CD4-positive, alpha-beta T cell treated with Interferon alpha-2 for 1 hour (primary cell): ENCODE data around the gene KLHL7.
"Not testable (repeated sequence)": the region's sequence is repeated elsewhere in the genome, so short reads cannot be mapped to it uniquely, and the experiment has no call there.

Source experiments
- DNase-seq, 2 donors: peaks; one replicate each; pipeline ENCODE4 v3.0.0-alpha.2; 2020 to 2022

KLHL7 gene

DNA sequence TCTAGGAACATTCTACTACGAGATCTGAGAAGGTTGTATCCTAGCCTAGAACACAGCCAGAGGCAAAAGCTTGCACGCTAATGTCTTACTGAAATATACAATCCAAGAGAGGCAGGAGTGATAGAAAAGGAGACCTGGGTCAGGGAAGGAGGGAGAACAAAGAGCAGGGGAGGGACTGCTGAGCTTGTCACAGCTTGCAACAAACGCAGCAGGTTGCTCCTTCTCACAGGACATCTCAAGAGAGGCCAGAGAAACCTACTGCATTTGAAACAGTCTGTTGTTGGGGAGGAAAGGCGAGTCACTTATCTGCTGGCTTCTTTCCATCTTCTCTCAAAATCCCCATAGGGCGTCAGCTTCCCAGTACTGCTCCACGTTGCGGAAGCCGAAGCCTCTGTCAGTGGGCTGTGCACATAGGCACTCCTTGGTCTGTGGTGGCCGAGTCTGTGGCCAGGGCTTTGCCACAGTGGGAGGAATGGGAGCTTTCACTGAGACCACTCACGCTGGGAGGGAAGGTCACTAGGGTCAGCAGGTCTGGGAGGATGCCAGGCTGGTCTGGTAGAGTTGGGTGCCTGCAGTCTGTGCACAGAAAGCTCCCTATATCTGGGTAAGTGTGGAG is 115.2 kb downstream of the KLHL7 start:
- DNase-seq, result no peak

DNA sequence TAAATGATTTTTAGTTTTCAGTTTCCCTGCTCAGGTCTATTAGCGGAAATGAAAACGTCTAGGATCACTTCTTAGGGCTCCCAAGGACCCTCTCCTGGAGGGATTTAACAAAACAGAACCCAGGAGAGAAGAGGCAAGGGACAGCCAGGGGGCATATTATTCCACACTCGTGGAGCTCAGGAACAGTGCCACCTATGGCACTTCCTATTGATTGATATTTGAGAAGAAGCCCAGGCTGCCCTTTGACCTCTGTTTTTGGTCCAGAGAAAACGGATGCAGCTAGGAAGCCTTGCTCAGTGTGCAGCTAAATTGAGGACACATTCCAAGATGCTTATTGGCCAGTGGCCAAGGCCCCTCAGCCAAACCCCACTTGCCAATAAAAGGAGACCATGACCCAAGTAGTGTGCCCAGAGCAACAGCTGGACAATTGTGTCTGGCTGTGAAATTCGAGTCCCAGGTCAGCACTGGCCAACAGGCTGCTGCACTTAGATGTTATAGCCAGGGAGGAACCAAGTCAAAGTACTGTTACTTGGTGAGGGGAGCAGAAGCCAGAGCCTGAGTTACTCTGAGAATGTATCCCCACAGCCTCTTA is 117.0 kb downstream of the KLHL7 start:
- no peak for DNase-seq

DNA sequence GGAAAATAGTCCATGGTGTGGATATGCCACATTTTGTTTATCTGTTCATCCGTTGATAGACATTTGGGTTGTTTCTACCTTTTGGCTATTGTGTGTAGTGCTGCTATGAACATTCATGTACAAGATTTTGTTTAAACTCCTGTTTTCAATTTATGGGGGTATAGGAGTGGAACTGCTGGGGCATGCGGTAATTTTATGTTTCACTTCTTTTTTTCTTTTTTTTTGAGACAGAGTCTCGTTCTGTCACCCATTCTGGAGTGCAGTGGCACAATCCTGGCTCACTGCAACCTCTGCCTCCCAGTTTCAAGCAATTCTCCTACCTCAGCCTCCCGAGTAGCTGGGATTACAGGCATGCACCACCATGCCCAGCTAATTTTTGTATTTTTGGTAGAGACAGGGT is 118.8 kb downstream of the KLHL7 start:
- not testable (repeated sequence) for DNase-seq

DNA sequence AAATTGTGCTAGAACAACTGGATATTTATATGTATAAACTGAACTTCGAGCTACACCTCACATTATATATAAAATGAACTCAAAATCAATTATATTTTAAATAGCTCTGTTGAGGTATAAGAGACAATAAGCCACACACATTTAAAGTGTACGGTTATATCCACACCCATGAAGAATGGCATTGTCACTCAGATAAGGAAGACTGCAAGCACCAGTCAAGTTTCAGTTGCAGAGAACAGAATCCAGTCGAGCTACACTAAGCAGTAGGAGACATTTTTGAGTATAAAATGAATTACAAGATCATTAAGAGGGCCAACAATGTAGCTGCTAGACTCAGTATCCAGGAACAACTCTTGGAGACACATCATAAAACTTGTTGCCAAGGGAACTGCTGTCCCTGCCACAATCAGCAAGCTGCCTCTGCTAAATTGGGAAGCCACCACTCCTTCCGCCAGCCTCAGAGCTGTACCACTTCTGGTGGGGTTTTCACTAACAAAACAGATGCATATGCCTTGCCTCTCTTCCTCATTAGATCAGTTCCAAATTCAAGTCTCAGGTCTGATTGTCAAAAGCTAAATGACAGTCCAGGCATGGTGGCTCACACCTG is 121.4 kb downstream of the KLHL7 start:
- DNase-seq, result no peak
